ENCODE data around the gene IRAK1. TPM values are rescaled to one million over a fixed set of nuclear protein-coding genes. Genes with fewer than 3 reads are reported as not detected.
A peak's percentile ranks its signal among the peaks of the same experiment; 100 is the strongest.

Gene IRAK1
- total and polyA plus RNA-seq, 9 of the 15 experiments (the other 6 are each of a cell fraction or from before 2014, with no cell fraction given): 11.6 to 261 (median 91.6) TPM

- TF ChIP-seq, protein P1, sequence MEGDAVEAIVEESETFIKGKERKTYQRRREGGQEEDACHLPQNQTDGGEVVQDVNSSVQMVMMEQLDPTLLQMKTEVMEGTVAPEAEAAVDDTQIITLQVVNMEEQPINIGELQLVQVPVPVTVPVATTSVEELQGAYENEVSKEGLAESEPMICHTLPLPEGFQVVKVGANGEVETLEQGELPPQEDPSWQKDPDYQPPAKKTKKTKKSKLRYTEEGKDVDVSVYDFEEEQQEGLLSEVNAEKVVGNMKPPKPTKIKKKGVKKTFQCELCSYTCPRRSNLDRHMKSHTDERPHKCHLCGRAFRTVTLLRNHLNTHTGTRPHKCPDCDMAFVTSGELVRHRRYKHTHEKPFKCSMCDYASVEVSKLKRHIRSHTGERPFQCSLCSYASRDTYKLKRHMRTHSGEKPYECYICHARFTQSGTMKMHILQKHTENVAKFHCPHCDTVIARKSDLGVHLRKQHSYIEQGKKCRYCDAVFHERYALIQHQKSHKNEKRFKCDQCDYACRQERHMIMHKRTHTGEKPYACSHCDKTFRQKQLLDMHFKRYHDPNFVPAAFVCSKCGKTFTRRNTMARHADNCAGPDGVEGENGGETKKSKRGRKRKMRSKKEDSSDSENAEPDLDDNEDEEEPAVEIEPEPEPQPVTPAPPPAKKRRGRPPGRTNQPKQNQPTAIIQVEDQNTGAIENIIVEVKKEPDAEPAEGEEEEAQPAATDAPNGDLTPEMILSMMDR (IDR thresholded peaks at IDR 0.05 in 2 of 3, conservative IDR thresholded peaks at IDR 0.05 in 1 of 3; ENCODE audit: insufficient read depth in 2 of 3, low read depth in 1 of 3, low read length in 3 of 3): no peak
- TF ChIP-seq RAD51 (IDR thresholded peaks at IDR 0.05; ENCODE audit: borderline replicate concordance, low read depth) (no peak), NCOA4 (IDR thresholded peaks at IDR 0.05; ENCODE audit: partially characterized antibody) (no peak), ZNF212 (CRISPR knock-in tag; IDR thresholded peaks at IDR 0.05) (no peak), SAP30 (IDR thresholded peaks at IDR 0.05; ENCODE audit: borderline replicate concordance, insufficient read depth, low read depth, low read length, poor library complexity, severe bottlenecking) (peak; percentile 32), MCM5 (IDR thresholded peaks at IDR 0.05; ENCODE audit: low read depth) (no peak), BCOR (IDR thresholded peaks at IDR 0.05) (no peak), CSDE1 (IDR thresholded peaks at IDR 0.05) (peak in 1 of 2 experiments; percentile 91; a peak in 1 of 4 replicates), CXXC5 (CRISPR knock-in tag; IDR thresholded peaks at IDR 0.05) (0 out of 2 replicates have a peak, but pooled peaks have one; percentile 32), EP400 (IDR thresholded peaks at IDR 0.05) (peak; percentile 65; the same call in 1 of the 2 replicates), HNRNPL (IDR thresholded peaks at IDR 0.05; ENCODE audit: low read depth, low read length) (no peak), IRF2 (CRISPR knock-in tag; IDR thresholded peaks at IDR 0.05) (no peak), NONO (IDR thresholded peaks at IDR 0.05; ENCODE audit: low read depth in 2 of 2, low read length in 1 of 2) (no peak), PCBP2 (IDR thresholded peaks at IDR 0.05; ENCODE audit: low read depth, low read length, poor library complexity, severe bottlenecking) (no peak), NUFIP1 (IDR thresholded peaks at IDR 0.05; ENCODE audit: partially characterized antibody) (peak; percentile 80), SIN3B (IDR thresholded peaks at IDR 0.05; ENCODE audit: low read depth) (no peak), KLF16 (IDR thresholded peaks at IDR 0.05) (no peak), CCNT2 (IDR thresholded peaks at IDR 0.05; ENCODE audit: borderline replicate concordance, extremely low read depth, insufficient read length, low read depth, low read length) (no peak), AFF1 (IDR thresholded peaks at IDR 0.05; ENCODE audit: low read depth in 1 of 2, partially characterized antibody in 2 of 2) (peak in 1 of 2 experiments; percentile 60), ZBTB7A (IDR thresholded peaks at IDR 0.05; ENCODE audit: borderline replicate concordance, control insufficient read depth, low read depth, low read length) (no peak)
- TF ChIP-seq, protein P2, sequence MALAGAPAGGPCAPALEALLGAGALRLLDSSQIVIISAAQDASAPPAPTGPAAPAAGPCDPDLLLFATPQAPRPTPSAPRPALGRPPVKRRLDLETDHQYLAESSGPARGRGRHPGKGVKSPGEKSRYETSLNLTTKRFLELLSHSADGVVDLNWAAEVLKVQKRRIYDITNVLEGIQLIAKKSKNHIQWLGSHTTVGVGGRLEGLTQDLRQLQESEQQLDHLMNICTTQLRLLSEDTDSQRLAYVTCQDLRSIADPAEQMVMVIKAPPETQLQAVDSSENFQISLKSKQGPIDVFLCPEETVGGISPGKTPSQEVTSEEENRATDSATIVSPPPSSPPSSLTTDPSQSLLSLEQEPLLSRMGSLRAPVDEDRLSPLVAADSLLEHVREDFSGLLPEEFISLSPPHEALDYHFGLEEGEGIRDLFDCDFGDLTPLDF (CRISPR knock-in tag; IDR thresholded peaks at IDR 0.05): no peak
Measured at GRCh38 chrX:153970357-153971123, 49.2 kb downstream of the IRAK1 start (continued).
